GM12891 (cell line): ENCODE measurements around the gene JADE1.

ENCODE experiments used
- POLR2A ChIP-seq: IDR thresholded peaks from 2 replicates; pipeline ENCODE4 v1.6.1; 2011; ENCODE audit warnings: low read depth, low read length, control low read depth
- POLR2AphosphoS5 ChIP-seq: IDR thresholded peaks from 2 replicates; pipeline ENCODE4 v1.6.1; 2011; ENCODE audit warnings: low read depth, low read length, control low read depth
- POU2F2 ChIP-seq: IDR thresholded peaks from 2 replicates; pipeline ENCODE4 v1.6.1; 2011; ENCODE audit warnings: low read depth, mild to moderate bottlenecking, control low read depth, low read length, moderate library complexity

GRCh38 chr4:128769011-128769410 is 40.5 kb upstream of the JADE1 start:
- TF ChIP-seq POLR2A: no peak
- no peak for TF ChIP-seq POU2F2
- no peak for TF ChIP-seq POLR2AphosphoS5
